OCI-LY1 (cell line): ENCODE measurements around the gene LRFN2.

Source experiments
- CTCF ChIP-seq: fragments of 200-600 bp; sonication (generic), shearing (Covaris generic); IDR thresholded peaks from 2 replicates; pipeline ENCODE4 v1.5.1; 2017; ENCODE audit warnings: mild to moderate bottlenecking, antibody characterized with exemption, low read length, moderate library complexity, mixed read lengths
- EZH2 ChIP-seq: fragments of 200-600 bp; sonication (generic), shearing (Covaris generic); IDR thresholded peaks from 2 replicates; pipeline ENCODE4 v1.8.0; 2017; ENCODE audit warnings: borderline replicate concordance, mixed run types, mild to moderate bottlenecking, antibody characterized with exemption, low read length, moderate library complexity, mixed read lengths

GRCh38 chr6:40410821-40411220 lies 176.3 kb downstream of the LRFN2 start:
- TF ChIP-seq CTCF (no peak), EZH2 (no peak)
